BJ (cell line): ENCODE results near the gene PRRC2A. TPM values are rescaled to one million over a fixed set of nuclear protein-coding genes. Genes with fewer than 3 reads are reported as not detected.

Source experiments
- CTCF ChIA-PET: fragments of 350-600 bp; formaldehyde crosslinking; extraction: SDS; loops from one replicate; lab custom pipeline; 2021; ENCODE audit warnings: antibody characterized with exemption, inconsistent platforms; lab: Yijun Ruan, JAX
- POLR2A ChIA-PET: fragments of 300-600 bp; sonication (Branson Sonifier 250); formaldehyde crosslinking; extraction: SDS; loops from one replicate; lab custom pipeline; 2021; ENCODE audit warnings: antibody characterized with exemption; lab: Charles Lee
- DNase-seq: peaks from one replicate; pipeline ENCODE4 v3.0.0-alpha.2; 2011; ENCODE audit warnings: low read depth
- H3K27me3 ChIP-seq: 2 replicates; pipeline ENCODE4 v1.6.0; 2011; ENCODE audit warnings: low read length; ENCODE audit not compliant: control insufficient read depth, insufficient read depth
- H3K36me3 ChIP-seq: 2 replicates; pipeline ENCODE4 v1.5.1; 2011; ENCODE audit warnings: low read length; ENCODE audit not compliant: control insufficient read depth, insufficient read depth
- H3K4me3 ChIP-seq: 2 replicates; pipeline ENCODE4 v1.5.1; 2011; ENCODE audit warnings: low read depth, mild to moderate bottlenecking, control low read depth, low read length
- polyA plus RNA-seq: library from polyadenylated mRNA; depleted of rRNA; stranded (reverse); fragments of >200 nt; gene quantifications from 2 replicates; pipeline ENCODE4 v1.2.3, GENCODE V29; 2011
- TF ChIP-seq, protein P1 (sequence below): IDR thresholded peaks from 2 replicates; pipeline ENCODE4 v1.5.1; 2011; ENCODE audit warnings: low read depth, mild to moderate bottlenecking, control low read depth, inconsistent platforms, low read length, moderate library complexity; ENCODE audit not compliant: insufficient read depth

The PRRC2A gene
- polyA plus RNA-seq, 1 experiment = 47.3 TPM

DNA sequence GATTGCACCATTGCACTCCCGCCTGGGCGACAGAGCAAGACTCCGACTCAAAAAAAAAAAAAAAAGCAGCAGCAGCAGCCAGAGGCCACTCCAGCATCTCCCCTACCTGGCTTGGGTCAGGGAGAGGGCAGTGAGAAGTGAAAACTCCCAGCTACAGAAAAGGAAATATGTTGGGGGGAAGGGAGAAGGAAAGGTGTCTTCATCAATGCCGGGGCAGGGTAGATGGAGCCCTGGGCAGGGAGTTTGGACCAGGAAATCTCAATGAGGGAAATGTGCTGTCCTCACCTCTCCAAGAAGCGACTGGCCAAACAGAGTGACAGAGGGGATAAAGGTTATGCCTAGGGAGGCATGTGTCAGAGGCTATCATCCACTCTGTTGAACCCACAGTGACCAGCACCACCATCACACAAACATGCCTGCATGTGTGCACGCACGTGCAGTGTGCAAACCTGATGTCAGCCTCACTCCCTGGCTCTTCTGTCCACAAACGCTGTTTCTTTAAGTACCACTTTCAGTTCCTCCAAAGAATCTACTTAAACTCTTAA lies 6.4 kb upstream of the PRRC2A start:
- Histone ChIP-seq H3K36me3 (no peaks in the 10 kb centered on the region), H3K4me3 (no peak overlapping the region), H3K27me3 (no peaks in the 10 kb centered on the region)
- TF ChIP-seq, protein P1, sequence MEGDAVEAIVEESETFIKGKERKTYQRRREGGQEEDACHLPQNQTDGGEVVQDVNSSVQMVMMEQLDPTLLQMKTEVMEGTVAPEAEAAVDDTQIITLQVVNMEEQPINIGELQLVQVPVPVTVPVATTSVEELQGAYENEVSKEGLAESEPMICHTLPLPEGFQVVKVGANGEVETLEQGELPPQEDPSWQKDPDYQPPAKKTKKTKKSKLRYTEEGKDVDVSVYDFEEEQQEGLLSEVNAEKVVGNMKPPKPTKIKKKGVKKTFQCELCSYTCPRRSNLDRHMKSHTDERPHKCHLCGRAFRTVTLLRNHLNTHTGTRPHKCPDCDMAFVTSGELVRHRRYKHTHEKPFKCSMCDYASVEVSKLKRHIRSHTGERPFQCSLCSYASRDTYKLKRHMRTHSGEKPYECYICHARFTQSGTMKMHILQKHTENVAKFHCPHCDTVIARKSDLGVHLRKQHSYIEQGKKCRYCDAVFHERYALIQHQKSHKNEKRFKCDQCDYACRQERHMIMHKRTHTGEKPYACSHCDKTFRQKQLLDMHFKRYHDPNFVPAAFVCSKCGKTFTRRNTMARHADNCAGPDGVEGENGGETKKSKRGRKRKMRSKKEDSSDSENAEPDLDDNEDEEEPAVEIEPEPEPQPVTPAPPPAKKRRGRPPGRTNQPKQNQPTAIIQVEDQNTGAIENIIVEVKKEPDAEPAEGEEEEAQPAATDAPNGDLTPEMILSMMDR = no peak
- DNase-seq = no peak
- CTCF ChIA-PET = interaction anchor here (1.8 kb wide), 1 partner anchor 16 kb away, joined by 7 read pairs; no protein-coding TSS in a partner anchor
- POLR2A ChIA-PET = no interaction called here

DNA sequence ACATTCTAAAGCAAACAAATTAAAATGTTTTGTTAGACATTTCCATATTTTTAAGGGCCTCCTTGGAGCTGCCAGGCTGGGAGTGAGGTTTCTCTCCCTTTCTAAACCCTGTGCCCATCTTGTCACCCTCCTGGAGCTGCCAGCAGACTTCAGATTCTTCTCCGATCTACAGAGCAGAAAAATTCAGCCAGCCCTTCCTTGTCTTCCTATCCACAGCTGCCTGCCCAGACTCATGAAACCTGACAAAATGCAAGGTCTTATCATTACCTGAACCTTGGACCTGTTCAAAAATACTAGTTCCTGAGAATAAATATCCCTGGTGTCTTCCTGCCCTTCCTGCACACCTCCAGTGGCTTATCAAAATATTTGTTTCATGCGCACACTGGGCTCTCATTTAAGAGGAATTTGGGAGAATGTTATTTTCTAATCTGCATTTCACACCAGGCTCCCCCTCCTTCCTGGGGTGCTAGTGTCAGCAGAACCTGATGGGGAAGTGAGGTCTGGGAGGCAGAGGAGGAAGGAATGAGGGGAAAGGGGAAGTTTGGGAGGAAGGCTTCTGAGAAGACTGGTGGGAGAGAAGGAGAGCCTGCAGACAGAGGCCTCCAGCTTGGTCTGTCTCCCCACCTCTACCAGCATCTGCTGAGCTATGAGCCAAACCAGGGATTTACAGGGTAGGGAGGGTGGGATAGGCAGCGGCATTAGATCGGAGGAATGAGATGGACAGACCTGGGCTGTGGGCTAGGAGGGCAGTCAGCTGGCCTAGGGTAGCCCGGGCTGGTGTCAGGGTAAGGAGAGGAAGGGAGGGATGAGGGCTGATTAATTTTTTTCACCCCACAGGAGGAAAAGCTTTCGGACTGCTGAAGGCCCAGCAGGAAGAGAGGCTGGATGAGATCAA lies 5.6 kb upstream of the PRRC2A start, which contains the start of gene AIF1:
Gene AIF1 (plus strand): TSS at position 551 of the 895 bp plus-strand sequence. CDS start 96 bp downstream, at position 647.
- ChIA-PET POLR2A (no interaction called here), CTCF (interaction anchor here (0.7 to 1.3 kb wide), 2 partner anchors 16 to 33 kb away, joined by 3 to 5 read pairs; no protein-coding TSS in a partner anchor)
- TF ChIP-seq, protein P1 = no peak
- Histone ChIP-seq H3K27me3 (no peaks in the 10 kb centered on the region), H3K36me3 (no peaks in the 10 kb centered on the region), H3K4me3 (no peak within 1 kb of the TSS)
- DNase-seq = no peak

DNA sequence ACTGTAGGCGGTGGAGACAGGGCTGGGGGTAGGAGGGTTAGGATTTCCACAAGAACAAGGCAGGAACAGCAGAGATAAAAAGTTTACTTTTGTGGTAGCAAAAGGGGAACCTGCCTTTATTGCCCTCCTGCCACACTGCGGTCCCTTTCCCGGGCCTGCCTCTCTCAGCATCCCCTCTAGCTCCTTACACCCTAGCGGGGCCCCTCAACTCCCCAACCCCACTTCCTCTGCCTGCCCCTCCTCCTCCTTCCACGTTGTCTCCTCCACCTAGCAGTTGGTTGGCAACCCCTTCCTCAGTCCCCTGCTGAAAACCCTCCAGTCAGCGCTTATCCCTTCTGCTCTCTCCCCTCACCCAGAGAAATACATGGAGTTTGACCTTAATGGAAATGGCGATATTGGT lies 4.8 kb upstream of the PRRC2A start:
- Histone ChIP-seq H3K4me3 (no peak overlapping the region), H3K36me3 (no peaks in the 10 kb centered on the region), H3K27me3 (no peaks in the 10 kb centered on the region)
- no peak for DNase-seq
- TF ChIP-seq, protein P1 = no peak
- ChIA-PET POLR2A (no interaction called here), CTCF (interaction anchor here (0.7 to 2.2 kb wide), 3 partner anchors 17 to 34 kb away, joined by 3 to 11 read pairs (median 5); no protein-coding TSS in a partner anchor)

DNA sequence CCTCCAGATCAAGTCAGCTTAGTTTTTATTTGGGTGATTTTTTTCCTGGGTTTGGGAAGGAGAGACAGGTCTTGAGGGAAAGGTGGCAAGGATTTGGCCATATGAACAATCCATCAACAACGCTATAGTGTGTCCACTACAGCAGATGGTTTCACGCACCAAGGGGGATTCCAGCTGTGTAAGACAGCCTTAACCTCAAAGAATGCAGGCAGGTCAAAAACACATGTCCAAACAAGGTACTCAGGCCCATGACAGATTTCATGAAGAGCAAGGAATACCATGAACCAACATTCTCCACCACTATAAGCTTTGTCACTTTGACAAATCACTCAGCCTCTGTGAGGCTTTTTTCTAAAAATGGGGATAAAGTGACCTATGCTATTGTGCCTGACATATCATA lies 3.5 kb upstream of the PRRC2A start:
- DNase-seq = no peak
- ChIA-PET POLR2A (interaction anchor here (0.6 kb wide), 1 partner anchor 15 kb away, joined by 4 read pairs; no protein-coding TSS in a partner anchor), CTCF (interaction anchor here (1.1 to 2.2 kb wide), 3 partner anchors 10 to 36 kb away, joined by 4 to 11 read pairs (median 4); no protein-coding TSS in a partner anchor)
- no peaks in the 10 kb centered on the region for H3K27me3 ChIP-seq
- TF ChIP-seq, protein P1 = no peak
- no peaks in the 10 kb centered on the region for H3K36me3 ChIP-seq
- H3K4me3 ChIP-seq = no peak overlapping the region
